GM12891 (cell line): ENCODE measurements around the gene MAP1B.

ENCODE experiments used
- DNase-seq: peaks from one replicate; pipeline ENCODE4 v3.0.0; 2011; ENCODE audit warnings: low spot score; ENCODE audit not compliant: insufficient read length
- FAIRE-seq: peaks from 2 replicates; lab custom pipeline; 2011; peaks lifted over from hg19 to GRCh38; lab: Jason Lieb, UNC
- PAX5 ChIP-seq: IDR thresholded peaks from 2 replicates; pipeline ENCODE4 v1.6.1; 2011; ENCODE audit warnings: low read length, moderate library complexity, mild to moderate bottlenecking; ENCODE audit not compliant: insufficient read depth, severe bottlenecking
- POLR2A ChIP-seq: IDR thresholded peaks from 2 replicates; pipeline ENCODE4 v1.6.1; 2011; ENCODE audit warnings: low read depth, low read length, control low read depth
- POLR2AphosphoS5 ChIP-seq: IDR thresholded peaks from 2 replicates; pipeline ENCODE4 v1.6.1; 2011; ENCODE audit warnings: low read depth, low read length, control low read depth
- POU2F2 ChIP-seq: IDR thresholded peaks from 2 replicates; pipeline ENCODE4 v1.6.1; 2011; ENCODE audit warnings: low read depth, mild to moderate bottlenecking, control low read depth, low read length, moderate library complexity
- SPI1 ChIP-seq: IDR thresholded peaks from 2 replicates; pipeline ENCODE4 v1.6.1; 2011; ENCODE audit warnings: low read depth, low read length, control low read depth
- TAF1 ChIP-seq: IDR thresholded peaks from 2 replicates; pipeline ENCODE4 v1.6.1; 2011; ENCODE audit warnings: low read depth, low read length, control low read depth

Gene MAP1B

DNA sequence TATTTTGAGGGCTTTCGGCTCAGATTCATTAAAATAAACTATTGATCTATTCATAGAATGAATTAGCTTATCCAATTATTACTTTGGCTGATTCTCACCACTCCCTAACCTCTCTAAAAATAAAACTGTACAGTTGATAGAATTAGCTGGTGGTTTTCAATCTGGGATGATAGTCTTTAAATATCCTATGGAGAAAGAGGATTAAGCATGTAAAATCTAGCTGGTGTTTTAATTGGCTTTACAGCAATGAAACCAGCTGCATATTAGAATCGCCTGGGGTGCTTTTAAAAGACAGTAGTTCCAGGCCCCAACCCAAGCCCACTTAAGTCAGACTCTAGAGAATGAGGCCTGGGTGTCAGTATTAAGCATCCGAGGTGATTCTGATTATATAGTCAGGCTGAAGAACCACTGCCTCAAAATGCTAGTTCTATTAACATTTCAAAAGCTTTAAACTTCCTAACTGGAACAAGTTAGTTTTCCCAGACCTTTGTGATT lies 95.1 kb downstream of the MAP1B start:
- FAIRE-seq (no peak), DNase-seq (no peak)
- TF ChIP-seq POU2F2 (no peak), PAX5 (no peak), POLR2A (no peak), TAF1 (no peak), SPI1 (no peak), POLR2AphosphoS5 (no peak)

GRCh38 chr5:72203251-72203845 lies 96.1 kb downstream of the MAP1B start:
- DNase-seq (no peak), FAIRE-seq (no peak)
- no peak for TF ChIP-seq PAX5

GRCh38 chr5:72204946-72205345 lies 97.7 kb downstream of the MAP1B start:
- TF ChIP-seq SPI1 (no peak), POLR2A (no peak), POU2F2 (no peak), TAF1 (no peak), POLR2AphosphoS5 (no peak), PAX5 (no peak)
- FAIRE-seq, result no peak
- DNase-seq, result no peak

- FAIRE-seq, result no peak
- no peak for DNase-seq
Observed at GRCh38 chr5:72205431-72206009, 98.2 kb downstream of the MAP1B start.

GRCh38 chr5:72206160-72206559 lies 98.9 kb downstream of the MAP1B start:
- DNase-seq, result no peak
- TF ChIP-seq POLR2A, result no peak
- TF ChIP-seq TAF1, result no peak
- no peak for TF ChIP-seq PAX5
- no peak for TF ChIP-seq SPI1
- no peak for TF ChIP-seq POLR2AphosphoS5
- no peak for TF ChIP-seq POU2F2
- FAIRE-seq, result no peak

More at GRCh38 chr5:72205431-72206009, 98.2 kb downstream of the MAP1B start:
- TF ChIP-seq TAF1 (no peak), POLR2AphosphoS5 (no peak), SPI1 (no peak), PAX5 (no peak), POU2F2 (no peak), POLR2A (no peak)

DNA sequence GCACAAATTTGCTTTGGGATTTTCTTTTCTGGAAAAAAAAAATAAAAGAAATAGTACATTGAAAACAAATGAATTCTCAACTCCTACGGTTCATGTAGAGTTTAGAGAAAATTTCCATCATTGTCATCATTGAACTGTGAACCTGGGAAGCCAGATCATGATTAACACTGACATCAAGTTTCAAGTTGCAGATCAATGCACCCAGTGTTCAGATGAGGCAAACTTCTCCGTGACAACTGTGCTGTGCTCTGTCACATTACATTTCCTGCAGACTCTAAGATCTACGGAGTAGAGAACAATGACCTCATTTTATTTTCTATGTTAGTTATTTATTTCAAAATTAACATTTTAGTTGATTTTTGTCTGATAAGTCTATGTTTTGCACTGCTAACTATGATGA lies 99.7 kb downstream of the MAP1B start:
- DNase-seq (no peak), FAIRE-seq (no peak)
- no peak for TF ChIP-seq PAX5
- no peak for TF ChIP-seq POLR2AphosphoS5
- no peak for TF ChIP-seq TAF1
- TF ChIP-seq POLR2A, result no peak
- TF ChIP-seq POU2F2, result no peak
- no peak for TF ChIP-seq SPI1

GRCh38 chr5:72208324-72208926 lies 101.2 kb downstream of the MAP1B start:
- DNase-seq (no peak), FAIRE-seq (no peak)
- TF ChIP-seq PAX5 (no peak), POLR2AphosphoS5 (no peak), POU2F2 (no peak), SPI1 (no peak), TAF1 (no peak), POLR2A (no peak)

DNA sequence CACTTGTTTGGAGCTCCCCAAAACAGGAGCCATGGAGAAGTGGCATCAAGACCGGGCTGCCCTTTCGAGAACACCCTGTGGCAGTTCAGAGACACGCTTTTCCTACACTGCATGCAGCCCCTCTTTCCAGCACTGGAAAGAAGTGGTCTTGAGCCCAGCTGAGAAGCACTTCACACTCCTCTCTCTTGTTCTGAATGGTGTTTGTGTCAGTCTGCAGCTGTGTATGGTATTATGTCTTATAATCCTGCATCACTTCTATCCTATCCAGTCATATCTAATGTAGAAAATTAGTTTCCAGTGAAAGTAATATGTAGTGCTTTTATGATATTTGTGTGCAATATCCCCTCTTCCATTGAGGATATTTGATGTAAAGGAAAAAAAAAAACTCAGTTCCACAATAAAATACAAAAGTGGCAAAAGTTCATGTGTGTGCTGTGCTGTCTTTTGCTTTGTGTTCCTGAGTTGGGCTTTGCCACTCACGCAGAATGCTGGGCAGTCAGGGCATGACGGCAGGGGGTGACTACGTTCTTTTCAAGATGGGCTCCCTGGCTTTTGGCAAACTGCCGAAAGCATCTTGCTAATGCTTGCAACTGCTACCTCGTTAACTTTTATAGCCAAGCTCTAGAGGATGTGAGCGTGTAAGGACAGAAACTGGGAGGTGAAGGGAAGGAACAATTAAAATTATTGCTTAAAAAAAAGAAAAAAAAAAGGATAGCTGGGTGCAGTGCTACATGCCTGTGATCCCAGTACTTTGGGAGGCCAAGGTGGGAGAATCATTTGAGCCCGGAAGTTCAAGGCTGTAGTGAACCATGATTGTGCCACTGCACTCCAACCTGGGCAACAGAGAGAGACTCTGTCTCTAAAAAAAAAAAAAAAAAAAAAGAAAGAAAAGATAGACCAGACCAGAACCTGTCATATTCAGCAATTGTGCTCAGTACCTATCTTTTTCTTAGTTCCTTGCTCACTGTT lies 102.2 kb downstream of the MAP1B start:
- FAIRE-seq, result no peak
- TF ChIP-seq SPI1 (no peak), POLR2AphosphoS5 (no peak), TAF1 (no peak), PAX5 (no peak), POLR2A (no peak), POU2F2 (no peak)
- DNase-seq, result no peak
